Measurements from ENCODE around the gene VSX1. TPM values are rescaled to one million over a fixed set of nuclear protein-coding genes. Genes with fewer than 3 reads are reported as not detected.

The VSX1 gene
- total RNA-seq: not detected in 2 replicates

DNA sequence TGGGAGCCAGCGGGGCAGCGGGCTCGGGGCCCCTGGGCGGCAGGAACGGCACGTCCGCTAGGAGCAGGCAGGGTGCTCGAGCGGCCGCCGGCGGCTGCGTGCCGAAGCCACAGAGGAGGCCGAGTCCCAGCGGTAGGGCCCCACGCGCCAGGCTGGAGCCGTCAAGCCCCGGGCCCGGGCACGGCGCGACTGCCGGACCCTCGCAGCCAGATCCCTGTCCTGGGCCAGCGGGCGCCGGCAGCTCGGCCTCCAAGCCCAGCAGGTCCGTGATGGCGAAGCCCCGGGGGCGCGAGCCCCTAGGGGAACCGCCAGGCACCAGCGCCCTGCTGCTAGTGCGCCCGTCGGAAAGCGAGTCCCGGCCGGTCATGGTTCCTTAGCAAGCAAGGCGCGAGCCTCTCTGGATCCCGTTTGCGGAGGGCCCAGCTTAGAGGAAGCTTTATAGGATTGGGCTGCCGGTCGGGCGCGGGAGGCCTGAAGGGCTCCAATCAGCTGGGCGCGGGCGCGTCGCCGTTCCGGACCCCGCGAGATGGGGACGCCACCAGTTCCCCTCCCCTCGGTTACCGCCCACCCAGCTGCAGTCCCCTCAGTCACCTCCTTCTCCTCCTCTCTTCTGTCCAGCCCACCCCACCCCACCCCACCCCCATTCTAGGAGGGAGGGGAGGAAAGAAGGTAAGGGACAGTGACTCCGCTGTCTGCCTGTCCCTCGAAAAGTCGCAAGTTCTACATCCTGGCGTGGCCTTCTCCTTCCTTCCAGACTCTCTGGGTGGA lies at the start of gene VSX1:
VSX1 (minus strand) TSS at position 412 of the 768 bp plus-strand sequence; CDS start at position 367, 45 bp downstream.

DNA sequence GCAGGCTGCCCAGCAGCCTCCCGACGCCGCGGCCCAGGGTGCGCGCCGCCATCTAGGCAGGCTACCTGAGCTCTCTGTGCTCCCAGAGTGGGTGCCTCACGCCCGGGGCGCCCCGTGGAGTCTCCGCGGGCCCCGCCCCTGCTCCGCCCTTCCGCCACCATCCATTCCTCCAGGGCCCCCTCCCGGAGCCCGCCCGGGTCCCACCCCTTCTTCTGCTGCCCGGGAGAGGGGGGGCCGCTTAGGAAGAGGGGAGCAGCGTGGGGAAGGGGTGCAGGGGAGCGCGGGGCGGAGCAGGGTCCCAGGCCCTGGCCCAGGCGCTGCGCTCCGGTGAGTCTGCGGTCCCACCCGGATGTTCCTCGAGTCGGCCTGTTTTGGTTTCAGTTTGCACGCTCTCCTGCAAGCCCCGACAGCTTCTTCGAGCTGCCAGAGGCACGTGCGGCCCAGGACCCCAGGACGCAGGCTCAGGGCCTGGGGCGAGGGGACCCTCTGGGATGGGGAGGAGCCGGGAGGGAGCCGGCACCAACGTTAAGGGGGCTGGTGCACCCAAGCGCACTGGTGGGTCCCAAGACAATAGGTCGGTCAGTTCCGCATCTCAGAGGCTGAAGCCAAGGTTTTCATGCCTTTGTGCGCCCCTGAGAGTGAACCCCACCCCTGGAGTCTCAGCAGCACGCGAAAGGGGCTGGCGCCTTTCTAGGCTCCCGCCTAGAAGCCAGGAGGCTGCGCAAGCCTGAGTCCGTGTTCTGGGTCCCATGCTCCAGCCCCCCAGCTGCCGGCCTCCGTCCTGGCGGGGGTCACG lies 23.7 kb downstream of the VSX1 start, which contains the start of gene ACSS1:
ACSS1 (minus strand) TSS at position 89 of the 796 bp plus-strand sequence; CDS start at position 52, 37 bp downstream.

Other genes starting within 250 kb of the VSX1 start
- not detected in 2 replicates for gene CST7, start 132.9 kb downstream of the VSX1 start, total RNA-seq
- gene APMAP, start 89.4 kb downstream of the VSX1 start, total RNA-seq: 156 and 159 TPM in 2 replicates
- gene ACSS1, start 24.0 kb downstream of the VSX1 start, total RNA-seq: 5.2 and 7.1 TPM in 2 replicates
- 87.4 and 110 TPM in 2 replicates for gene ENTPD6, start 113.6 kb upstream of the VSX1 start, total RNA-seq
- gene PYGB, start 165.9 kb upstream of the VSX1 start, total RNA-seq: 240 and 241 TPM in 2 replicates